Measurements from ENCODE around the gene XXYLT1. TPM values are rescaled to one million over a fixed set of nuclear protein-coding genes. Genes with fewer than 3 reads are reported as not detected.

XXYLT1 gene
- total RNA-seq, 1 donor, result 32.8 TPM

- TF ChIP-seq CTCF (IDR thresholded peaks at IDR 0.05; ENCODE audit: insufficient read depth, low read depth, low read length), result no peak
- no peak for DNase-seq (ENCODE audit: low read depth)
- peak overlapping the region; percentile 66 for H3K4me3 ChIP-seq (ENCODE audit: low read depth, low read length)
Measured at GRCh38 chr3:195260280-195260905, 10.6 kb downstream of the XXYLT1 start.

GRCh38 chr3:195259475-195260279 is 11.3 kb downstream of the XXYLT1 start:
- peak overlapping the region; percentile 66 for H3K4me3 ChIP-seq (ENCODE audit: low read depth, low read length)
- DNase-seq (ENCODE audit: low read depth), result peak; percentile 97
- peak; percentile 22 for TF ChIP-seq CTCF (IDR thresholded peaks at IDR 0.05; ENCODE audit: insufficient read depth, low read depth, low read length)

GRCh38 chr3:195259154-195259474 is 11.8 kb downstream of the XXYLT1 start:
- peak overlapping the region; percentile 60 for H3K4me3 ChIP-seq (ENCODE audit: low read depth, low read length)
- peak; percentile 64 for DNase-seq (ENCODE audit: low read depth)
- TF ChIP-seq CTCF (IDR thresholded peaks at IDR 0.05; ENCODE audit: insufficient read depth, low read depth, low read length), result no peak

GRCh38 chr3:195258449-195259153 is 12.4 kb downstream of the XXYLT1 start:
- H3K4me3 ChIP-seq (ENCODE audit: low read depth, low read length), result no peak overlapping the region
- no peak for TF ChIP-seq CTCF (IDR thresholded peaks at IDR 0.05; ENCODE audit: insufficient read depth, low read depth, low read length)
- no peak for DNase-seq (ENCODE audit: low read depth)

- no peak for TF ChIP-seq CTCF (IDR thresholded peaks at IDR 0.05; ENCODE audit: insufficient read depth, low read depth, low read length)
- DNase-seq (ENCODE audit: low read depth), result peak; percentile 62
- H3K4me3 ChIP-seq (ENCODE audit: low read depth, low read length), result no peak overlapping the region
Measured at GRCh38 chr3:195257454-195258448, 13.2 kb downstream of the XXYLT1 start.

All from fibroblast of villous mesenchyme (primary cell).